HG03378 (cell line): Measurements from ENCODE around the gene C1D.

Experiments
- ATAC-seq: cut with Tn5 transposase; IDR thresholded peaks from one replicate; pipeline ENCODE4 v1.9.1; 2021; ENCODE audit warnings: mild to moderate bottlenecking, moderate library complexity; ENCODE audit not compliant: unreplicated experiment

The C1D gene

GRCh38 chr2:68059784-68060525, 2.8 kb downstream of the C1D start:
- no peak for ATAC-seq

DNA sequence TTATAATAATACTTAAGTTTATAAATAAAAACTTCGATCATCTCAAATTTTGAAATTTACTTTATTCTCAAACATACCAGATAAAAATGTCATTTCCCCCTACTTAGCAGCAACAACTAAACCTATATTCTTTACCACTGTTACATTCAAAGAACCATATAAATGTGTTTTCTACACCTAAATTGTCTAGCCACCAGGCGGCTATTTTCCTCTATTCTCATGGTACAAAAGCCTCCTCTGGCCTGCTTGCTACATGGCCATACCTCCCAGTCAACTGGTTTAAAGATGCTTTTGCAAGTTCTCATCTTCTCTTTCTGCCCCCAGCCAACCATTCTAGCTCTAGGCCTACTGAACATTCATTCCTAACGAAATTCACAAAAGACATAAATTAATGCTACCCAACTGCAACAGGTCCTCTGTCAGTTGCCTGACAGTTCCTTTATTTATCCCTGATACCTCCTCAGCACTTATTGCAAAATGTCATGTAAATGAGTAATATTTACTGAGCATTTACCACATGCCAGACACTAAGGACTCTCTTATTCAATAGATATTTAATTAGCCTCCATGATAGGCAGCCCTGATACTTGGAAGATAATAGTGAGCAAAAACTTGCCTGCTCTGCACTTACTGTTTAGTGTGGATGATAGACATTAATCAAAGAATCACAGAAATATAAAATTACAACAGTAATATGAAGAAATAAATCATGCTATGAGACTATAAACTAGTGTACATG, 5.0 kb downstream of the C1D start:
- ATAC-seq = no peak

DNA sequence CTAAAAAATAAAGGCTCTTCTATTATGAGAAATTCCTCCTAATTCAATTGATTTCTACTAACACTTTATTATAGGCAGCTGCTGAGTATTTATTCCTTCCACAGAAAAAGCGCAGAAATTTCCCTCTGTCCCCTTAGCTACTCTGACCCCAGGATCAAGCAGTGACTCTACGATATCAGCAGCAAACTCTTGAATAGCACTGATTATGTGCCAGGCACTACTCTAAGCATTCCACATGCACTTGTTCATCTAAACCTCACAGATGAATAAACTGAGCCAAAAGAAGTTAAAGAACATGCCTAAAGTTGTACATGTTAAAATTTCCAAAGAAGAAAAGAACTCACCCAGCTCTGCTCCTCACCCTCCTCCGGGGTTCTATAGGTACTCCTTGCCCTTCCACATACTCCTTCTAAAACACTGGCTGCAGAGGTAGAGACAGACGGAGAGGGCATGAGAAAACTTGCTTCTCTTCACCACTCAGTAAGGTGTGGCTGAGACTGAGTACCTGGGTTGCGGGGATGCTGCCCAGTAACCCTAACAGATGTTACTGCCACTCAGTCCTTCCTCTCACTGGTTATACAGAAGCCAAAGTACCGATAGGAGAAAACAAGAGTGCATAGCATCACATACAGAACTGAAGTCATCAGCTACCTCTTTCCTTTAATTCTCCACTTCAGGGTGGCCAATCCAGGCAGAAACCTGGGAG, 9.9 kb downstream of the C1D start:
- no peak for ATAC-seq

GRCh38 chr2:68050353-68050752, 12.5 kb downstream of the C1D start:
- no peak for ATAC-seq

DNA sequence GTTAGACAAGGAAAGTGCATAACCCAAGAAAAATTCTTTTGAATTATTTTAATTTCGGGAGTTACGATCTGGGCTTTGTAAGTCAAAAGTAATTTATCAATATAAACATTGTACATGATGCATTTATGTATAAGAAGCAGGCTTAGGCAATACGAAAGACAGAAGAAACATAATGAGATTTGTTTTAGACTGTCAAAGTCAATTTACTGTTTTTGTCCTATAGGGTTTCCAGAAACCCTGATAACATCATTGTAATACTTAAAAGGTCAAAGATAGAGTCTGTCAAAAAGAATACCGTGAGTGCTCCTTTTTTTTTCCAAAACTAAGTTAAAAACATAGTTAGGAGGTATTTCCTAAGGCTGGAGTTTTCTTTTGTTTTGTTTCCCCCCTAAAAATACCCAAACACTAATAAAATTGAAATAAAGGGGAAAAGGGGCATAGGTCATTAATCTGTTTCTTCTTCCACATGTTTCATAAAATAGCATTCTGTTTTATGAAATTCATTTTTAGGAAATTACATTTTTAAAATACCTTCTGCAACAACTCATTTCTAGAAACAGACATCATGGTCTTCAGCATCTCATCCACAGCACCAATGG, 16.1 kb downstream of the C1D start:
- ATAC-seq = no peak

GRCh38 chr2:68046224-68046623, 16.6 kb downstream of the C1D start:
- ATAC-seq = no peak

DNA sequence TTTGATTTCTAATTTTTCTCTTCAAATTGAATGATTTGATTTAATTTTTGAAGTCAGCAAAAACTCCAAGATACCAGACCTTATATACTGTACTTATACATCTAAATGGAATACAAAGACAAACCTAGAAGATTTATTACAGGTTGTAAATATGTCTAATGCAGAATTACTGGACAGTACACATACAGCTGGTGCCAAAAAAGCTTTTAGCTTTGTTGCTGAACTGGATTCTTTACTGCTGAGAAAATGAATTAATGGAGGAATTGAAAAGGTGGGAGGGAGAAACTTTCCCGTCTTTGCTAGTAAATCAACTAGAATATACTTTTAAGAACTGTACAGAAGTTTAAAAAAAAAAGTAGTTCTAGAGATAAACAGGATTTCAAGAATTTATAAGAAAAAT, 17.5 kb downstream of the C1D start:
- ATAC-seq = no peak

DNA sequence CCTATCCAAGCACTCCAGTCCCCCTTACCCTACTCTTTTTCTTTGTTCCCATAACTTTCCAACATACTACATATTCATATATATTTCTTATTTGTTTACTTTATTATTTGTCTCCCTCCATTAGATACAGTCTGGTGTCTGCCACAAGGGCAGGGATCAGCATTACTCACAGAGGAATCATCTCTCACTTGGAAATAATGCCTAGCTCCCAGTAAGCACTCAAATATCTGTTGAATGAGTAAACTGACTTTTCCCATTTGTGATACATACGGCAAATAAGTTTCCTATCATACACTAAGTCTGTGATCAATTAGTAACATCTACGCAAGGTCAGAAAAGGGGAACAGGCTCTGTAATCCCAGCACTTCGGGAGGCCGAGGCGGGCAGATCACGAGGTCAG, 18.7 kb downstream of the C1D start:
- ATAC-seq = no peak

DNA sequence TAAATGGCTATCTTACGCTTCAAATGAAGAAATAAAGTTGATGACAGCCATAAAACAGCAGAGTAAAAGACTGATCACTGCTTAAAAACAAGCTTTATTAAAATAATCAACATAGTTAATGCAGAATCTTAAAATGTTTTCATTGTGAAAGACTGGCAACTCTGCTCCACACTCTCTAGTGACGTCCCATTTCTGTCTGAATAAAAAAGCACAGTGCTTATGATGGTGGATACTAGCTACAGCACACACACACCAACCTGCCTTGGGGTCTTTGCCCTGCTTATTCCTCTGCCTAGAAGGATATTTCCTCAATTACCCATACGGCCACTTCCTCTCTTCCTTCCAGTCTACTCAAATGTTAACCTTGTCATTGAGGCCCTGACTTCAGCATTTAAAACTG, 19.1 kb downstream of the C1D start:
- ATAC-seq = no peak

DNA sequence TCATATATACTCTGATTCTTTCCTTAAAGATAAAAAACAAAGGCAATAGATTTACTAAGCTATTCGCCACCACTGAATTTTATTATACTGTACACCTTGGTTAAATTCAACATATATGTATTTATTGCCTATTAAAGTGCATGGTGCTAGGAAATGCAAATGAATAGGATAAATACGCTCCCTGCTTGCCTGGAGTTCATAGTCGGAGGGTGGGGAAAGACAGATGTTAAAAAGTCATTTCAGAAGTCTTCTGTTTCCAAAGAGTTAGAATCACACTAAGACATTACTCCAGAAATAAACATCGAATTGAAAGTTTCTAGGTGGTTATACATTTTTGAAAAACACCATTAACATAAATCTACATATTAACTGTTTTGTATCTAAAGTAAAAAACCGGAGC, 19.8 kb downstream of the C1D start:
- no peak for ATAC-seq

GRCh38 chr2:68041704-68042245, 21.0 kb downstream of the C1D start:
- no peak for ATAC-seq

DNA sequence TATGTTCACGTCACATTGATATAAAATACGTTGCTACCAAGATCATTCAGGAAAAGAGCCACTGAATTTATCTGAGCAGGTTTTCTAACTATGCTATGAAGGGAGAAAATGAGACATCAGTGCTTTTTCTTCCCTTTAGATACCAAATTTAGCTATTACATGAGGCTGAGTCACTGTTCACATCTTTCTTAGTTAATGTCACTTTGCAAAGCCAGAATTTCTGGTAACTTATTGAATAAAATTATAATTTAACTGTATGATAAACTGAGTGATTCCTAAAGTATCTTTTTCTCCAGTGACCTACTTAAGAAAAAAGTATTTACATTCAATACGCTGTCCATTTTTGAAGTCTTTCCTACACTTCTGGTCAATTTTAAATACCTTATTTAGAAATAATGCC, 22.7 kb downstream of the C1D start:
- no peak for ATAC-seq

DNA sequence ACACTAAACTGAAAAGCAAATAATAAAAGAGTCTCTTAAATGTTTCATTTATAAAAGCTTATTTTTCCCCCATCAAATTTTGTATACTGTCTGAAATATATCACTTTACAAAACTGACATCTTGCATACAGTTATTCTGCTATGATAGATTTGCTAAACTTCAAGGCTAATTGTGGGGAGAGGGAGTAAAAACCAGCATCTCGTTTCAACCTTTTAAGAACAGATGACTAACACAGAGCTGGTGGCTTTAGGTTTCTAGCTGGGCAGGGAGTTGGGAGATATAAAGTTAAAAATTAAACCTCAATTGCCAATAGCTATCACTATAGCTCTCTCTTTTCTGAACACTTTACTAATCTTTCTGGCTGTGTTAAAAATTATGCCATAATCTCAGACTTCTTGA, 23.5 kb downstream of the C1D start:
- ATAC-seq = no peak

- ATAC-seq = no peak
These were observed 30.1 kb downstream of the C1D start for GRCh38 chr2:68032702-68033101.

DNA sequence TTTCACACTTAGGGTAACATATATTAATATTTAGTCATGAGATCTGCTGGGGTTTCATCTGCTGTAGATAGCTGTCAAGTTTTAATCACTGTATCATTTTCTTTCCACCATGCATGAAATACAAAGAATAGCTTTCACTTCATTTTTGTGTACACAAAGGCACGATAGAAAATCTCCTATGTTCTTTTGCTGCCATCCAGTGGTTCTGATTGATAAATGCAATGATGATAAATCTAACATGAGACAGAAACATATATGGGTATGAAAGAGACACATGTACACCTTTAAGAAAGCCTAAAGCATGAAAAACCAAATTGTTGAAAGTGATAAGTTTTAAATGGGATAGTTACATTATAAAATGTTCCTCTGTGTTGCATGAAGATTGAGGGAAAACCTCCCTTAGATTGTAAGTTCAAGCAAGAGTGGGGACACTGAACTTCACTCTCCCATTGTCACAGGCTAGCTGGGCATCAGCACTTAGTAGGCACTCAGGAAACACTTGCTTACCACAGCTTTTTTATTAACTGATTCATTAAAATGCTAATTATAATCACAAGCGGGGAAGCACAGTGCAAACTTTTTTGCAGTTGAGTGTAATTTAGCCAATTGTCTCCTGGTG, 31.2 kb downstream of the C1D start:
- peak; percentile 90 for ATAC-seq

- no peak for ATAC-seq
These were observed 31.8 kb downstream of the C1D start for GRCh38 chr2:68031043-68031442.

- ATAC-seq = no peak
These were observed 32.3 kb downstream of the C1D start for GRCh38 chr2:68030529-68030928.

- ATAC-seq = no peak
These were observed 34.8 kb downstream of the C1D start for GRCh38 chr2:68027959-68028358.

DNA sequence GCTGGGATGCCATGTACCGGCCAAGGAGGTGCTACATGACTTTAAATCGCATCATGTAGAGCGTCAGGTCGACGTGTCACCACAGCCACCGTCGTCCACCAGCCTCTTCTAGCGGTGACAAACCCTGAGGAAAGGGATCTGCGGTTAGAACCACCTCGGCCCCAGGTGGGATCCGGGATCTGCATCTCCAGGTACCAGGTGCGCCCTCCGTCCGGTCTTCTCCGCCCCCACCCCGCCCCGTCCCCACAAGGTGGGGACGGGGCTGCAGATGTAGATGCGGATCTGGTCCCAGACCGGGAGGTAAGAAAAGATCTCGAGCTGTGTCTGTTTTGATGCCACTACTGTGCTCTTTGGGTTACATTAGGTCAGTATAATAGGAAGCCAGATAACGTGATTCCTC, 38.4 kb downstream of the C1D start:
- ATAC-seq = no peak

- ATAC-seq = no peak
These were observed 38.9 kb downstream of the C1D start for GRCh38 chr2:68023904-68024303.

DNA sequence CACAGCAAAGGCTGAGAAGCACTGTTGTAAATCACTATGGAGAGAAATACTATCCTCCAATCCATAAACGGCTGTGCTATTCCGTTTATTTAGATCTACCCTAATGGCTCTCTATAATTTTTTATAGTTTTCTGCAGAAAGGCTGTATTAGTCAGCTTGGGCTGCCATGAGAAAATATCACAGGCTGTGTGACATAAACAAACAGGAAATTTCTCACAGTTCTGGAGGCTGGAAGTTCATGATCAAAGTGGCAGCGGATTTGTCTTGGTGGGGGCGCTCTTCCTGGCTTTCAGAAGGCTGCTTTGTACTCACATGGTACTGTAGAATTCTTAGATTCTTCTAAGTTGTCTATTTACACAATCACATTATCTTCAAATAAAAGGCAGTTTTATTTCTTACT, 44.1 kb downstream of the C1D start:
- no peak for ATAC-seq
